Type B pancreatic cell (in vitro differentiated cells): ENCODE measurements around the gene MICU1. TPM values are rescaled to one million over a fixed set of nuclear protein-coding genes. Genes with fewer than 3 reads are reported as not detected.

Experiments
- DNase-seq: peaks from one replicate; pipeline ENCODE4 v3.0.0; 2021; ENCODE audit warnings: mixed read lengths; ENCODE audit not compliant: unreplicated experiment; ENCODE audit errors: extremely low spot score
- H3K27ac Mint-ChIP-seq: 2 replicates; pipeline ENCODE4 v1.8.0; 2021; ENCODE audit warnings: mild to moderate bottlenecking, mixed read lengths
- H3K27me3 Mint-ChIP-seq: 2 replicates; pipeline ENCODE4 v1.8.0; 2021; ENCODE audit warnings: mixed read lengths
- H3K36me3 Mint-ChIP-seq: 2 replicates; pipeline ENCODE4 v1.8.0; 2021; ENCODE audit warnings: mixed read lengths
- H3K4me1 Mint-ChIP-seq: one replicate; pipeline ENCODE4 v1.8.0; 2021; ENCODE audit warnings: mixed read lengths; ENCODE audit not compliant: unreplicated experiment
- H3K4me3 Mint-ChIP-seq: 2 replicates; pipeline ENCODE4 v1.8.0; 2021; ENCODE audit warnings: mild to moderate bottlenecking, mixed read lengths
- H3K9me3 Mint-ChIP-seq: 2 replicates; pipeline ENCODE4 v1.8.0; 2021; ENCODE audit warnings: mixed read lengths
- total RNA-seq: library from RNA; stranded (reverse); gene quantifications from 2 replicates; pipeline ENCODE4 v1.2.1, GENCODE V29; 2021; ENCODE audit warnings: low replicate concordance
- TF ChIP-seq, protein P1 (sequence below): fragments of 200-600 bp; sonication (generic); conservative IDR thresholded peaks from 2 replicates; pipeline ENCODE4 v1.5.0; 2021; ENCODE audit warnings: antibody characterized with exemption, mild to moderate bottlenecking

Gene MICU1
- total RNA-seq, 1 donor from 2014 or later, result 40.3 TPM

DNA sequence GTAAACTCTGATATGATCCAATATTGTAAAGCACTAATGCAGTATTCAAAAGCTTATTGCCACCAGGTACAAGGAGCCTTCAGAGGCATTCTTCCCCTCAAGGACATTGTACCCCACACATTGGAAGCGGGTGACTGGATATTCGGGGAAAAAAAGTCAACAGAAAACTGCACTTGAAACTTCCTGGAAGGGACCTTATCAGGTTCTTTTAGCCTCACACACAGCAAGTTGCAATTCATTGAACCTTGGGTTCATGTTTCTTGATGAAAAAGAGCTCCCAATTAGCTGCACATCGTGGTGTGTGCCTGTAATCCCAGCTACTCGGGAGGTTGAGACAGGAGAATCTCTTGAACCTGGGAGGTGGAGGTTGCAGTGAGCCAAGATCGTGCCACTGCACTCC, 16.4 kb upstream of the MICU1 start:
- no peak for DNase-seq
- Mint-ChIP-seq H3K36me3 (no peaks in the 10 kb centered on the region), H3K4me1 (peaks cover 13% of the 10 kb centered on the region), H3K4me3 (no peak overlapping the region), H3K27ac (no peak overlapping the region), H3K27me3 (no peaks in the 10 kb centered on the region), H3K9me3 (no peaks in the 10 kb centered on the region)
- TF ChIP-seq, protein P1, sequence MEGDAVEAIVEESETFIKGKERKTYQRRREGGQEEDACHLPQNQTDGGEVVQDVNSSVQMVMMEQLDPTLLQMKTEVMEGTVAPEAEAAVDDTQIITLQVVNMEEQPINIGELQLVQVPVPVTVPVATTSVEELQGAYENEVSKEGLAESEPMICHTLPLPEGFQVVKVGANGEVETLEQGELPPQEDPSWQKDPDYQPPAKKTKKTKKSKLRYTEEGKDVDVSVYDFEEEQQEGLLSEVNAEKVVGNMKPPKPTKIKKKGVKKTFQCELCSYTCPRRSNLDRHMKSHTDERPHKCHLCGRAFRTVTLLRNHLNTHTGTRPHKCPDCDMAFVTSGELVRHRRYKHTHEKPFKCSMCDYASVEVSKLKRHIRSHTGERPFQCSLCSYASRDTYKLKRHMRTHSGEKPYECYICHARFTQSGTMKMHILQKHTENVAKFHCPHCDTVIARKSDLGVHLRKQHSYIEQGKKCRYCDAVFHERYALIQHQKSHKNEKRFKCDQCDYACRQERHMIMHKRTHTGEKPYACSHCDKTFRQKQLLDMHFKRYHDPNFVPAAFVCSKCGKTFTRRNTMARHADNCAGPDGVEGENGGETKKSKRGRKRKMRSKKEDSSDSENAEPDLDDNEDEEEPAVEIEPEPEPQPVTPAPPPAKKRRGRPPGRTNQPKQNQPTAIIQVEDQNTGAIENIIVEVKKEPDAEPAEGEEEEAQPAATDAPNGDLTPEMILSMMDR, result no peak

GRCh38 chr10:72639441-72639873, 13.6 kb upstream of the MICU1 start:
- DNase-seq, result no peak
- TF ChIP-seq, protein P1, result no peak
- Mint-ChIP-seq H3K4me1 (peaks cover 15% of the 10 kb centered on the region), H3K4me3 (no peak overlapping the region), H3K27me3 (no peaks in the 10 kb centered on the region), H3K9me3 (no peaks in the 10 kb centered on the region), H3K36me3 (no peaks in the 10 kb centered on the region), H3K27ac (peak overlapping the region; percentile 23)

DNA sequence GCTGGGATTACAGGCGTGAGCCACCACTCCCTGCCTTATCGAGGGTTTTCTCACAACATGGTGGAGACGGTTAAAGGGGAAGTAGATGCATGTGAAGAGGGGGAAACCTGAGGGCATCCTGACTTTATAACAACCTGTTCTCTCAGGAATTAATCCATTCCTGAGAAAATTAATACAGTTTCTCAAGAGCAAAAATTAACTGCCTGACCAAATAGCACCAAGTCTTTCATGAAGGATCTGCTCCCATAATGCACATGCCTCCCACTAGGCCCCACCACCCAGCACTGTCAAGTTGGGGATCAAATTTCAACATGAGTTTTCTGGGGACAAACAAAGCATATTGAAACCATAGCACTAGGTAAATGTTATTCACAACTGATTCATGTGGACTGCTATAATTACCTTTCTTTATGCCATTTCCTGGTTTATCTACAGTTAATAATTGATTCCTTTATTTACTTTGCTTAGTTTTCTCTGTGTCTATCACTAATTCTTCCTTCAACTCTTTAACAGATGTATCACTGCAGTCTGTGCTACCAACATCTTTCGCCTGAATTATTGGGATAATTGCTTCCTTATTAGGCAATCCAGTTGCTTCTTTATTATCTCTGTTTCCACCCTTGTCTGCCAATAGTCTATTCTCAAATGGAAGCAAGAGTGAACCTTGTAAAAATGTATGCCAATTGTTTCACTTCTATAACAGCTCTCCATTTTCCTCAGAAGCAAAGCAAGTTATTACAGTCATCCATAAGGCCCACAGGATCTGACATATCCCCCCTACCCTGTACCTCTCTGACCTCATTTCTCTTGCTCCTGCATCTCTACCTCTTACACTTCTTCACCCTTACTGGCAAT, 12.9 kb upstream of the MICU1 start:
- Mint-ChIP-seq H3K9me3 (no peaks in the 10 kb centered on the region), H3K4me3 (no peak overlapping the region), H3K27me3 (no peaks in the 10 kb centered on the region), H3K27ac (peak overlapping the region; percentile 23), H3K36me3 (no peaks in the 10 kb centered on the region), H3K4me1 (peaks cover 15% of the 10 kb centered on the region)
- no peak for DNase-seq
- TF ChIP-seq, protein P1, result no peak

GRCh38 chr10:72637398-72637857, 11.5 kb upstream of the MICU1 start:
- Mint-ChIP-seq H3K27ac (no peak overlapping the region), H3K27me3 (no peaks in the 10 kb centered on the region), H3K4me3 (no peak overlapping the region), H3K36me3 (no peaks in the 10 kb centered on the region), H3K9me3 (no peaks in the 10 kb centered on the region), H3K4me1 (peaks cover 15% of the 10 kb centered on the region)
- no peak for DNase-seq
- TF ChIP-seq, protein P1, result no peak

DNA sequence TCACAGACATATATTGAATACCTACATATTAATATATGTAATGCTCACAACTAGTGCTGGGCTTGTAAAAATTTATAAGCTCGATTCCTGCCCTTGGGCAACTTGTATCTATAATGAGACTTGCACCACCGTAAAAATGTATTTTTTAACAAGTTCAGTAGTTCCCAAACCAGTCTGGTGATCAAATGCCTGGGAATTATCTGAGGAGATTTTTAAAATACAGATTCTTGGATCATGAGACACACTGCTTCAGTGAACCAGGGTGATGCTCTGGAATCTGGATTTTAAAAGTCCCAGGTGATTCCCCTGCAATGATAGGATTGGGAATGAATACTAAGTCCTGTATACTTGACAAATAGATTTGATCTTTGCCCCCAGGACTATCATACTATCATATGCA, 4.3 kb upstream of the MICU1 start:
- Mint-ChIP-seq H3K27me3 (no peaks in the 10 kb centered on the region), H3K27ac (no peak overlapping the region), H3K36me3 (no peaks in the 10 kb centered on the region), H3K9me3 (no peaks in the 10 kb centered on the region), H3K4me1 (peaks cover 2% of the 10 kb centered on the region), H3K4me3 (no peak overlapping the region)
- no peak for DNase-seq
- TF ChIP-seq, protein P1, result no peak
